GM23248 (cell line): ENCODE results near the gene YWHAG.

Experiments
- EZH2 ChIP-seq: fragments of 200-600 bp; sonication (generic); IDR thresholded peaks from 2 replicates; pipeline ENCODE4 v1.6.1; 2018; ENCODE audit warnings: antibody characterized with exemption, mild to moderate bottlenecking; ENCODE audit not compliant: insufficient read depth, poor library complexity, severe bottlenecking
- EZH2phosphoT487 ChIP-seq: fragments of 200-600 bp; sonication (generic); IDR thresholded peaks from 2 replicates; pipeline ENCODE4 v1.6.1; 2018; ENCODE audit warnings: antibody characterized with exemption, moderate library complexity, mild to moderate bottlenecking, low read depth; ENCODE audit not compliant: insufficient read depth

GRCh38 chr7:76338298-76339084 lies 20.3 kb downstream of the YWHAG start:
- TF ChIP-seq EZH2phosphoT487 = no peak
- no peak for TF ChIP-seq EZH2
